Measurements from ENCODE around the gene PEDS1. TPM values are rescaled to one million over a fixed set of nuclear protein-coding genes. Genes with fewer than 3 reads are reported as not detected.

Gene PEDS1
- total and polyA plus RNA-seq, 2 of the 13 experiments (the other 11 are each of a cell fraction or from before 2014, with no cell fraction given): 30.5 to 93.9 TPM

DNA sequence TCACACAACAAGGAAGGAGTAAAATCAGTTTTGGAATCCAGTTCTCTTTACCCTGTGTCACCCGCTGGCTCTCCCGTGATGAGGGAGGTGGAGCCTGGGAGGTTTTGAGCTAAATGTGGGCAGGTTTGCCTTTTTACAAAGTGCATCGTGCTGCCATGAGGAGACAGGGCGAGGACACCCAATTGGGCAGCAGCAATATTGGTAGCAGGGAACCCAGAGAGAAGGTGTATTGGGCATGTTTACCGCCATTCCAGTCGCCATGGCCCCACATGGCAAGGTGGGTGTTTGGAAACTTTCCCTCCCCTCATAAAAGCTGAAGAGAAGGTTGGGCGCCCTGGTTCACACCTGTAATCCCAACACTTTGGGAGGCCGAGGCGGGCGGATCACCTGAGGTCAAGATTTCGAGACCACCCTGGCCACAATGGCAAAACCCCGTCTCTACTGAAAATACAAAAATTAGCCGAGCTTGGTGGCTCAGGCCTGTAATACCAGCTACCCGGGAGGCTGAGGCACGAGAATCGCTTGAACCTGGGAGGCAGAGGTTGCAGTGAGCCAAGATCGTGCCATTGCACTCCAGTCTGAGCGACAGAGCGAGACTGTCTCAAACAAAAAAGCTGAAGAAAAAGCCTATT lies 37.0 kb downstream of the PEDS1 start (continued):
- TF ChIP-seq SOX5 (CRISPR knock-in tag; IDR thresholded peaks at IDR 0.05; ENCODE audit: borderline replicate concordance) (no peak), ZNF33B (CRISPR knock-in tag; IDR thresholded peaks at IDR 0.05) (0 out of 2 replicates have a peak, but pooled peaks have one; percentile 85), ZNF766 (CRISPR knock-in tag; IDR thresholded peaks at IDR 0.05; ENCODE audit: borderline replicate concordance) (0 out of 2 replicates have a peak, but pooled peaks have one; percentile 35), ZNF83 (CRISPR knock-in tag; IDR thresholded peaks at IDR 0.05; ENCODE audit: borderline replicate concordance) (no peak), SMAD3 (CRISPR knock-in tag; IDR thresholded peaks at IDR 0.05) (no peak), HNRNPL (IDR thresholded peaks at IDR 0.05; ENCODE audit: low read depth, low read length) (no peak), HHEX (CRISPR knock-in tag; IDR thresholded peaks at IDR 0.05) (no peak), FLYWCH1 (CRISPR knock-in tag; IDR thresholded peaks at IDR 0.05) (no peak), ZNF530 (CRISPR knock-in tag; IDR thresholded peaks at IDR 0.05; ENCODE audit: low read depth) (no peak), MBNL3 (CRISPR knock-in tag; conservative IDR thresholded peaks at IDR 0.05) (no peak), SNRNP70 (IDR thresholded peaks at IDR 0.05; ENCODE audit: low read depth, low read length) (no peak), PRPF4 (IDR thresholded peaks at IDR 0.05; ENCODE audit: low read depth, low read length, poor library complexity, severe bottlenecking) (no peak), RARG (CRISPR knock-in tag; IDR thresholded peaks at IDR 0.05; ENCODE audit: low read depth) (no peak)
- TF ChIP-seq, protein P1, sequence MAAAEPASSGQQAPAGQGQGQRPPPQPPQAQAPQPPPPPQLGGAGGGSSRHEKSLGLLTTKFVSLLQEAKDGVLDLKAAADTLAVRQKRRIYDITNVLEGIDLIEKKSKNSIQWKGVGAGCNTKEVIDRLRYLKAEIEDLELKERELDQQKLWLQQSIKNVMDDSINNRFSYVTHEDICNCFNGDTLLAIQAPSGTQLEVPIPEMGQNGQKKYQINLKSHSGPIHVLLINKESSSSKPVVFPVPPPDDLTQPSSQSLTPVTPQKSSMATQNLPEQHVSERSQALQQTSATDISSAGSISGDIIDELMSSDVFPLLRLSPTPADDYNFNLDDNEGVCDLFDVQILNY (CRISPR knock-in tag; conservative IDR thresholded peaks at IDR 0.05): no peak
- TF ChIP-seq, protein P2, sequence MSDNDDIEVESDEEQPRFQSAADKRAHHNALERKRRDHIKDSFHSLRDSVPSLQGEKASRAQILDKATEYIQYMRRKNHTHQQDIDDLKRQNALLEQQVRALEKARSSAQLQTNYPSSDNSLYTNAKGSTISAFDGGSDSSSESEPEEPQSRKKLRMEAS (IDR thresholded peaks at IDR 0.05): no peak
- TF ChIP-seq, protein P3, sequence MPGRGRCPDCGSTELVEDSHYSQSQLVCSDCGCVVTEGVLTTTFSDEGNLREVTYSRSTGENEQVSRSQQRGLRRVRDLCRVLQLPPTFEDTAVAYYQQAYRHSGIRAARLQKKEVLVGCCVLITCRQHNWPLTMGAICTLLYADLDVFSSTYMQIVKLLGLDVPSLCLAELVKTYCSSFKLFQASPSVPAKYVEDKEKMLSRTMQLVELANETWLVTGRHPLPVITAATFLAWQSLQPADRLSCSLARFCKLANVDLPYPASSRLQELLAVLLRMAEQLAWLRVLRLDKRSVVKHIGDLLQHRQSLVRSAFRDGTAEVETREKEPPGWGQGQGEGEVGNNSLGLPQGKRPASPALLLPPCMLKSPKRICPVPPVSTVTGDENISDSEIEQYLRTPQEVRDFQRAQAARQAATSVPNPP (CRISPR knock-in tag; IDR thresholded peaks at IDR 0.05): no peak
- TF ChIP-seq, protein P4, sequence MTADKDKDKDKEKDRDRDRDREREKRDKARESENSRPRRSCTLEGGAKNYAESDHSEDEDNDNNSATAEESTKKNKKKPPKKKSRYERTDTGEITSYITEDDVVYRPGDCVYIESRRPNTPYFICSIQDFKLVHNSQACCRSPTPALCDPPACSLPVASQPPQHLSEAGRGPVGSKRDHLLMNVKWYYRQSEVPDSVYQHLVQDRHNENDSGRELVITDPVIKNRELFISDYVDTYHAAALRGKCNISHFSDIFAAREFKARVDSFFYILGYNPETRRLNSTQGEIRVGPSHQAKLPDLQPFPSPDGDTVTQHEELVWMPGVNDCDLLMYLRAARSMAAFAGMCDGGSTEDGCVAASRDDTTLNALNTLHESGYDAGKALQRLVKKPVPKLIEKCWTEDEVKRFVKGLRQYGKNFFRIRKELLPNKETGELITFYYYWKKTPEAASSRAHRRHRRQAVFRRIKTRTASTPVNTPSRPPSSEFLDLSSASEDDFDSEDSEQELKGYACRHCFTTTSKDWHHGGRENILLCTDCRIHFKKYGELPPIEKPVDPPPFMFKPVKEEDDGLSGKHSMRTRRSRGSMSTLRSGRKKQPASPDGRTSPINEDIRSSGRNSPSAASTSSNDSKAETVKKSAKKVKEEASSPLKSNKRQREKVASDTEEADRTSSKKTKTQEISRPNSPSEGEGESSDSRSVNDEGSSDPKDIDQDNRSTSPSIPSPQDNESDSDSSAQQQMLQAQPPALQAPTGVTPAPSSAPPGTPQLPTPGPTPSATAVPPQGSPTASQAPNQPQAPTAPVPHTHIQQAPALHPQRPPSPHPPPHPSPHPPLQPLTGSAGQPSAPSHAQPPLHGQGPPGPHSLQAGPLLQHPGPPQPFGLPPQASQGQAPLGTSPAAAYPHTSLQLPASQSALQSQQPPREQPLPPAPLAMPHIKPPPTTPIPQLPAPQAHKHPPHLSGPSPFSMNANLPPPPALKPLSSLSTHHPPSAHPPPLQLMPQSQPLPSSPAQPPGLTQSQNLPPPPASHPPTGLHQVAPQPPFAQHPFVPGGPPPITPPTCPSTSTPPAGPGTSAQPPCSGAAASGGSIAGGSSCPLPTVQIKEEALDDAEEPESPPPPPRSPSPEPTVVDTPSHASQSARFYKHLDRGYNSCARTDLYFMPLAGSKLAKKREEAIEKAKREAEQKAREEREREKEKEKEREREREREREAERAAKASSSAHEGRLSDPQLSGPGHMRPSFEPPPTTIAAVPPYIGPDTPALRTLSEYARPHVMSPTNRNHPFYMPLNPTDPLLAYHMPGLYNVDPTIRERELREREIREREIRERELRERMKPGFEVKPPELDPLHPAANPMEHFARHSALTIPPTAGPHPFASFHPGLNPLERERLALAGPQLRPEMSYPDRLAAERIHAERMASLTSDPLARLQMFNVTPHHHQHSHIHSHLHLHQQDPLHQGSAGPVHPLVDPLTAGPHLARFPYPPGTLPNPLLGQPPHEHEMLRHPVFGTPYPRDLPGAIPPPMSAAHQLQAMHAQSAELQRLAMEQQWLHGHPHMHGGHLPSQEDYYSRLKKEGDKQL (CRISPR knock-in tag; IDR thresholded peaks at IDR 0.05; ENCODE audit: low read depth): no peak
- TF ChIP-seq, protein P5, sequence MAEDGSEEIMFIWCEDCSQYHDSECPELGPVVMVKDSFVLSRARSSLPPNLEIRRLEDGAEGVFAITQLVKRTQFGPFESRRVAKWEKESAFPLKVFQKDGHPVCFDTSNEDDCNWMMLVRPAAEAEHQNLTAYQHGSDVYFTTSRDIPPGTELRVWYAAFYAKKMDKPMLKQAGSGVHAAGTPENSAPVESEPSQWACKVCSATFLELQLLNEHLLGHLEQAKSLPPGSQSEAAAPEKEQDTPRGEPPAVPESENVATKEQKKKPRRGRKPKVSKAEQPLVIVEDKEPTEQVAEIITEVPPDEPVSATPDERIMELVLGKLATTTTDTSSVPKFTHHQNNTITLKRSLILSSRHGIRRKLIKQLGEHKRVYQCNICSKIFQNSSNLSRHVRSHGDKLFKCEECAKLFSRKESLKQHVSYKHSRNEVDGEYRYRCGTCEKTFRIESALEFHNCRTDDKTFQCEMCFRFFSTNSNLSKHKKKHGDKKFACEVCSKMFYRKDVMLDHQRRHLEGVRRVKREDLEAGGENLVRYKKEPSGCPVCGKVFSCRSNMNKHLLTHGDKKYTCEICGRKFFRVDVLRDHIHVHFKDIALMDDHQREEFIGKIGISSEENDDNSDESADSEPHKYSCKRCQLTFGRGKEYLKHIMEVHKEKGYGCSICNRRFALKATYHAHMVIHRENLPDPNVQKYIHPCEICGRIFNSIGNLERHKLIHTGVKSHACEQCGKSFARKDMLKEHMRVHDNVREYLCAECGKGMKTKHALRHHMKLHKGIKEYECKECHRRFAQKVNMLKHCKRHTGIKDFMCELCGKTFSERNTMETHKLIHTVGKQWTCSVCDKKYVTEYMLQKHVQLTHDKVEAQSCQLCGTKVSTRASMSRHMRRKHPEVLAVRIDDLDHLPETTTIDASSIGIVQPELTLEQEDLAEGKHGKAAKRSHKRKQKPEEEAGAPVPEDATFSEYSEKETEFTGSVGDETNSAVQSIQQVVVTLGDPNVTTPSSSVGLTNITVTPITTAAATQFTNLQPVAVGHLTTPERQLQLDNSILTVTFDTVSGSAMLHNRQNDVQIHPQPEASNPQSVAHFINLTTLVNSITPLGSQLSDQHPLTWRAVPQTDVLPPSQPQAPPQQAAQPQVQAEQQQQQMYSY (CRISPR knock-in tag; IDR thresholded peaks at IDR 0.05): no peak

All from HepG2 (cell line).